HepG2 (cell line): Measurements from ENCODE around the gene TSSK3. TPM values are rescaled to one million over a fixed set of nuclear protein-coding genes. Genes with fewer than 3 reads are reported as not detected.

ENCODE experiments used
- ATF7 ChIP-seq, 2 experiments: fragments of 450-650 bp in 1 of 2; sonication (generic) in 1 of 2; formaldehyde crosslinking in 1 of 2; IDR thresholded peaks; 2 replicates each; pipeline versions ENCODE4 v1.4.0 to v1.6.1; 2016 to 2020; ENCODE audit warnings: antibody characterized with exemption in 1 of 2, mild to moderate bottlenecking in 1 of 2, missing genetic modification reagents in 1 of 2
- GPN1 ChIP-seq: sonication (generic); formaldehyde crosslinking; IDR thresholded peaks from 2 replicates; pipeline ENCODE4 v1.5.1; 2020; ENCODE audit warnings: missing genetic modification reagents, borderline replicate concordance
- JARID2 ChIP-seq: sonication (generic); formaldehyde crosslinking; IDR thresholded peaks from 2 replicates; pipeline ENCODE4 v1.8.1; 2023; ENCODE audit warnings: missing genetic modification reagents, inconsistent platforms; ENCODE audit not compliant: insufficient replicate concordance
- KDM1A ChIP-seq: IDR thresholded peaks from 2 replicates; pipeline ENCODE4 v1.6.1; 2016; ENCODE audit warnings: missing compliant biosample characterization
- MIER3 ChIP-seq: IDR thresholded peaks from 2 replicates; pipeline ENCODE4 v1.6.1; 2016; ENCODE audit warnings: missing compliant biosample characterization, borderline replicate concordance
- NFE2 ChIP-seq: sonication (generic); formaldehyde crosslinking; IDR thresholded peaks from 2 replicates; pipeline ENCODE4 v1.4.0; 2020; ENCODE audit warnings: missing genetic modification reagents
- NR2F2 ChIP-seq: IDR thresholded peaks from 2 replicates; pipeline ENCODE4 v1.6.1; 2012; ENCODE audit warnings: low read depth, inconsistent platforms, borderline replicate concordance
- PRMT3 ChIP-seq: sonication (generic); formaldehyde crosslinking; IDR thresholded peaks from 2 replicates; pipeline ENCODE4 v1.8.1; 2022; ENCODE audit warnings: low read depth, mild to moderate bottlenecking, moderate library complexity, missing genetic modification reagents, borderline replicate concordance
- SMC3 ChIP-seq: IDR thresholded peaks from 2 replicates; pipeline ENCODE4 v1.6.1; 2011; ENCODE audit warnings: low read length, improper control_type of control experiment
- SRY ChIP-seq: sonication (generic); formaldehyde crosslinking; IDR thresholded peaks from 2 replicates; pipeline ENCODE4 v1.8.0; 2022; ENCODE audit warnings: mild to moderate bottlenecking, missing genetic modification reagents
- ZC3H4 ChIP-seq: sonication (generic); formaldehyde crosslinking; IDR thresholded peaks from 2 replicates; pipeline ENCODE4 v1.4.0; 2020; ENCODE audit warnings: missing genetic modification reagents, borderline replicate concordance
- ZMYM3 ChIP-seq: sonication (generic); formaldehyde crosslinking; IDR thresholded peaks from 2 replicates; pipeline ENCODE4 v1.5.1; 2020; ENCODE audit warnings: mild to moderate bottlenecking, missing genetic modification reagents
- ZNF501 ChIP-seq: sonication (generic); formaldehyde crosslinking; IDR thresholded peaks from 2 replicates; pipeline ENCODE4 v1.5.1; 2020; ENCODE audit warnings: mild to moderate bottlenecking, moderate library complexity, missing genetic modification reagents
- ZNF773 ChIP-seq: sonication (generic); formaldehyde crosslinking; IDR thresholded peaks from 2 replicates; pipeline ENCODE4 v1.4.0; 2020; ENCODE audit warnings: missing genetic modification reagents, borderline replicate concordance
- polyA plus RNA-seq, 8 experiments: library from polyadenylated mRNA; depleted of rRNA in 3 of 8; stranded (reverse) in 7 of 8; unstranded in 1 of 8; fragments of >200 nt; fragmentation: Illumina TruSeq in 4 of 8; extraction: Trizol in 4 of 8; gene quantifications; 2 replicates each; pipeline versions ENCODE4 v1.2.1 to v1.2.3, GENCODE V29; 2011 to 2016; ENCODE audit warnings: low read depth in 4 of 8, missing spikeins in 1 of 8, mixed read lengths in 1 of 8; ENCODE audit not compliant: insufficient read depth in 1 of 8
- total RNA-seq, 5 experiments: library from RNA; depleted of rRNA; stranded (reverse); fragments of >200 nt; fragmentation: Illumina TruSeq; extraction: Trizol; gene quantifications; 2 replicates each; pipeline ENCODE4 v1.2.3, GENCODE V29; 2016; ENCODE audit warnings: low read depth in 1 of 5
- TF ChIP-seq, protein P1 (sequence below): sonication (generic); formaldehyde crosslinking; IDR thresholded peaks from 2 replicates; pipeline ENCODE4 v1.9.0; 2021; ENCODE audit warnings: mild to moderate bottlenecking, missing genetic modification reagents
- TF ChIP-seq, protein P2 (sequence below): sonication (generic); formaldehyde crosslinking; conservative IDR thresholded peaks from 2 replicates; pipeline ENCODE4 v1.8.0; 2022; ENCODE audit warnings: missing genetic modification reagents
- TF ChIP-seq, protein P3 (sequence below): sonication (generic); formaldehyde crosslinking; IDR thresholded peaks from 2 replicates; pipeline ENCODE4 v1.5.1; 2020; ENCODE audit warnings: mild to moderate bottlenecking, missing genetic modification reagents, moderate library complexity

Gene TSSK3
- total and polyA plus RNA-seq, 2 of the 13 experiments (the other 11 are each of a cell fraction or from before 2014, with no cell fraction given): 1.0 to 1.1 TPM

DNA sequence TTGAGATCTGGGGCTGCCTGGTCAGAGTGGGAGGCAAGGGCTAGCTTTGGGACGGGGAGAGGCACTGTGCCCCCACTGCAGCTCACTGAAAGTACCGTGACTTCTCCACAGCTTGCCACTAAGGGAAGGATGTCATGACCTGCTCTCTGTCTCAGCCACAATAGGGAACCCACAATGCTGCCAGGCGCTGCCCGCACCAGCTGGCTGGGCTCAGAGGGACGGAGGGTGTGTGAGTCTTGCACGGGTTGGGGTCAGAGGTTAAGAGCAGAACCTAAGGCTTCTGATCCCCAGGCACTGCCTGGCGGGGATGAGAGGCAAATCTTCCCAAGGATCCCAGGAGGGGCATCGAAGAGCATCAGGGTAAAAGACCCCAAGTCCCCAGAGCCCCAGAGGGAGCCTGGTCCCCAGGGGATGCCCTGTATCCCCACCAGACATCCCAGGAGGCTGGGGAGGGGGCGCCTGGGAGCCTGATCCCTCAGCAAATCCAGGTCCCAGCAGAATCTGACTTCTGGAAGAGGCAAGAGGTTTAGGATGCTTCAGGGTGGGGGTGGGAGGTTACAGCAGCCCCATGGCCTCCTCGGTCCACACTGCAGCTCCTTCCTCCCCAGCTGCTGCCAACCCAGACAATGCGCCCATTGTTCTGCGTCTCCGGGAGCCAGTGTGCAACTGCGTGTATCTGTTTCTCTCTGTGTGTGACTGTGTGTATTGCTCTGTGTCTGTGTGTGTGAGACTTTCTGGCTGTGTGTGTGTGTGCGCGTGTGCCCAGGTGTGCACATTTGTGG is 24.3 kb upstream of the TSSK3 start (continued):
- TF ChIP-seq SRY: no peak
- no peak; the same call in 1 of the 2 replicates for TF ChIP-seq ZNF501 (CRISPR knock-in tag)
- no peak for TF ChIP-seq ZNF773 (CRISPR knock-in tag)
- TF ChIP-seq NR2F2: no peak
- TF ChIP-seq MIER3 (CRISPR knock-in tag): no peak
- TF ChIP-seq, protein P1, sequence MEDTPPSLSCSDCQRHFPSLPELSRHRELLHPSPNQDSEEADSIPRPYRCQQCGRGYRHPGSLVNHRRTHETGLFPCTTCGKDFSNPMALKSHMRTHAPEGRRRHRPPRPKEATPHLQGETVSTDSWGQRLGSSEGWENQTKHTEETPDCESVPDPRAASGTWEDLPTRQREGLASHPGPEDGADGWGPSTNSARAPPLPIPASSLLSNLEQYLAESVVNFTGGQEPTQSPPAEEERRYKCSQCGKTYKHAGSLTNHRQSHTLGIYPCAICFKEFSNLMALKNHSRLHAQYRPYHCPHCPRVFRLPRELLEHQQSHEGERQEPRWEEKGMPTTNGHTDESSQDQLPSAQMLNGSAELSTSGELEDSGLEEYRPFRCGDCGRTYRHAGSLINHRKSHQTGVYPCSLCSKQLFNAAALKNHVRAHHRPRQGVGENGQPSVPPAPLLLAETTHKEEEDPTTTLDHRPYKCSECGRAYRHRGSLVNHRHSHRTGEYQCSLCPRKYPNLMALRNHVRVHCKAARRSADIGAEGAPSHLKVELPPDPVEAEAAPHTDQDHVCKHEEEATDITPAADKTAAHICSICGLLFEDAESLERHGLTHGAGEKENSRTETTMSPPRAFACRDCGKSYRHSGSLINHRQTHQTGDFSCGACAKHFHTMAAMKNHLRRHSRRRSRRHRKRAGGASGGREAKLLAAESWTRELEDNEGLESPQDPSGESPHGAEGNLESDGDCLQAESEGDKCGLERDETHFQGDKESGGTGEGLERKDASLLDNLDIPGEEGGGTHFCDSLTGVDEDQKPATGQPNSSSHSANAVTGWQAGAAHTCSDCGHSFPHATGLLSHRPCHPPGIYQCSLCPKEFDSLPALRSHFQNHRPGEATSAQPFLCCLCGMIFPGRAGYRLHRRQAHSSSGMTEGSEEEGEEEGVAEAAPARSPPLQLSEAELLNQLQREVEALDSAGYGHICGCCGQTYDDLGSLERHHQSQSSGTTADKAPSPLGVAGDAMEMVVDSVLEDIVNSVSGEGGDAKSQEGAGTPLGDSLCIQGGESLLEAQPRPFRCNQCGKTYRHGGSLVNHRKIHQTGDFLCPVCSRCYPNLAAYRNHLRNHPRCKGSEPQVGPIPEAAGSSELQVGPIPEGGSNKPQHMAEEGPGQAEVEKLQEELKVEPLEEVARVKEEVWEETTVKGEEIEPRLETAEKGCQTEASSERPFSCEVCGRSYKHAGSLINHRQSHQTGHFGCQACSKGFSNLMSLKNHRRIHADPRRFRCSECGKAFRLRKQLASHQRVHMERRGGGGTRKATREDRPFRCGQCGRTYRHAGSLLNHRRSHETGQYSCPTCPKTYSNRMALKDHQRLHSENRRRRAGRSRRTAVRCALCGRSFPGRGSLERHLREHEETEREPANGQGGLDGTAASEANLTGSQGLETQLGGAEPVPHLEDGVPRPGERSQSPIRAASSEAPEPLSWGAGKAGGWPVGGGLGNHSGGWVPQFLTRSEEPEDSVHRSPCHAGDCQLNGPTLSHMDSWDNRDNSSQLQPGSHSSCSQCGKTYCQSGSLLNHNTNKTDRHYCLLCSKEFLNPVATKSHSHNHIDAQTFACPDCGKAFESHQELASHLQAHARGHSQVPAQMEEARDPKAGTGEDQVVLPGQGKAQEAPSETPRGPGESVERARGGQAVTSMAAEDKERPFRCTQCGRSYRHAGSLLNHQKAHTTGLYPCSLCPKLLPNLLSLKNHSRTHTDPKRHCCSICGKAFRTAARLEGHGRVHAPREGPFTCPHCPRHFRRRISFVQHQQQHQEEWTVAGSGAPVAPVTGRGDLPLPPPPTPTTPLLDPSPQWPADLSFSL (CRISPR knock-in tag): peak; percentile 97
- TF ChIP-seq, protein P2, sequence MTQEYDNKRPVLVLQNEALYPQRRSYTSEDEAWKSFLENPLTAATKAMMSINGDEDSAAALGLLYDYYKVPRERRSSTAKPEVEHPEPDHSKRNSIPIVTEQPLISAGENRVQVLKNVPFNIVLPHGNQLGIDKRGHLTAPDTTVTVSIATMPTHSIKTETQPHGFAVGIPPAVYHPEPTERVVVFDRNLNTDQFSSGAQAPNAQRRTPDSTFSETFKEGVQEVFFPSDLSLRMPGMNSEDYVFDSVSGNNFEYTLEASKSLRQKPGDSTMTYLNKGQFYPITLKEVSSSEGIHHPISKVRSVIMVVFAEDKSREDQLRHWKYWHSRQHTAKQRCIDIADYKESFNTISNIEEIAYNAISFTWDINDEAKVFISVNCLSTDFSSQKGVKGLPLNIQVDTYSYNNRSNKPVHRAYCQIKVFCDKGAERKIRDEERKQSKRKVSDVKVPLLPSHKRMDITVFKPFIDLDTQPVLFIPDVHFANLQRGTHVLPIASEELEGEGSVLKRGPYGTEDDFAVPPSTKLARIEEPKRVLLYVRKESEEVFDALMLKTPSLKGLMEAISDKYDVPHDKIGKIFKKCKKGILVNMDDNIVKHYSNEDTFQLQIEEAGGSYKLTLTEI: no peak
- no peak for TF ChIP-seq SMC3
- no peak for TF ChIP-seq JARID2 (CRISPR knock-in tag)
- peak; percentile 57; the same call in 1 of the 2 replicates for TF ChIP-seq ZMYM3 (CRISPR knock-in tag)
- TF ChIP-seq, protein P3, sequence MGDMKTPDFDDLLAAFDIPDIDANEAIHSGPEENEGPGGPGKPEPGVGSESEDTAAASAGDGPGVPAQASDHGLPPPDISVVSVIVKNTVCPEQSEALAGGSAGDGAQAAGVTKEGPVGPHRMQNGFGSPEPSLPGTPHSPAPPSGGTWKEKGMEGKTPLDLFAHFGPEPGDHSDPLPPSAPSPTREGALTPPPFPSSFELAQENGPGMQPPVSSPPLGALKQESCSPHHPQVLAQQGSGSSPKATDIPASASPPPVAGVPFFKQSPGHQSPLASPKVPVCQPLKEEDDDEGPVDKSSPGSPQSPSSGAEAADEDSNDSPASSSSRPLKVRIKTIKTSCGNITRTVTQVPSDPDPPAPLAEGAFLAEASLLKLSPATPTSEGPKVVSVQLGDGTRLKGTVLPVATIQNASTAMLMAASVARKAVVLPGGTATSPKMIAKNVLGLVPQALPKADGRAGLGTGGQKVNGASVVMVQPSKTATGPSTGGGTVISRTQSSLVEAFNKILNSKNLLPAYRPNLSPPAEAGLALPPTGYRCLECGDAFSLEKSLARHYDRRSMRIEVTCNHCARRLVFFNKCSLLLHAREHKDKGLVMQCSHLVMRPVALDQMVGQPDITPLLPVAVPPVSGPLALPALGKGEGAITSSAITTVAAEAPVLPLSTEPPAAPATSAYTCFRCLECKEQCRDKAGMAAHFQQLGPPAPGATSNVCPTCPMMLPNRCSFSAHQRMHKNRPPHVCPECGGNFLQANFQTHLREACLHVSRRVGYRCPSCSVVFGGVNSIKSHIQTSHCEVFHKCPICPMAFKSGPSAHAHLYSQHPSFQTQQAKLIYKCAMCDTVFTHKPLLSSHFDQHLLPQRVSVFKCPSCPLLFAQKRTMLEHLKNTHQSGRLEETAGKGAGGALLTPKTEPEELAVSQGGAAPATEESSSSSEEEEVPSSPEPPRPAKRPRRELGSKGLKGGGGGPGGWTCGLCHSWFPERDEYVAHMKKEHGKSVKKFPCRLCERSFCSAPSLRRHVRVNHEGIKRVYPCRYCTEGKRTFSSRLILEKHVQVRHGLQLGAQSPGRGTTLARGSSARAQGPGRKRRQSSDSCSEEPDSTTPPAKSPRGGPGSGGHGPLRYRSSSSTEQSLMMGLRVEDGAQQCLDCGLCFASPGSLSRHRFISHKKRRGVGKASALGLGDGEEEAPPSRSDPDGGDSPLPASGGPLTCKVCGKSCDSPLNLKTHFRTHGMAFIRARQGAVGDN (CRISPR knock-in tag): peak; percentile 57
- no peak for TF ChIP-seq GPN1
- TF ChIP-seq PRMT3 (CRISPR knock-in tag): no peak
- no peak for TF ChIP-seq ZC3H4 (CRISPR knock-in tag)
- TF ChIP-seq KDM1A (CRISPR knock-in tag): 0 out of 2 replicates have a peak, but pooled peaks have one; percentile 41
- TF ChIP-seq NFE2 (CRISPR knock-in tag): no peak
- no peak for TF ChIP-seq ATF7 (IDR thresholded peaks at IDR 0.05)
- no peak for TF ChIP-seq ATF7 (CRISPR knock-in tag; IDR thresholded peaks at IDR 0.05)
